ENCODE data around the gene DUSP8. TPM values are rescaled to one million over a fixed set of nuclear protein-coding genes. Genes with fewer than 3 reads are reported as not detected.
A peak's percentile ranks its signal among the peaks of the same experiment; 100 is the strongest.

The DUSP8 gene
- total RNA-seq, 2 experiments from 2014 or later, result 83.9 to 91.2 TPM

- no peaks in the 10 kb centered on the region for H3K36me3 ChIP-seq (ENCODE audit: insufficient read depth, low read length)
- no peaks in the 10 kb centered on the region for H3K9me3 Mint-ChIP-seq
- H3K36me3 Mint-ChIP-seq (ENCODE audit: low read depth), result peaks cover 6% of the 10 kb centered on the region
- H3K27me3 ChIP-seq (ENCODE audit: control insufficient read depth in 1 of 2, insufficient read depth in 2 of 2, low read length in 2 of 2), result no peaks in the 10 kb centered on the region
- peak in 2 of 14 experiments; percentile 19 to 31 for DNase-seq
- ATAC-seq (ENCODE audit: poor library complexity), result no peak
- H3K9me3 ChIP-seq (ENCODE audit: control insufficient read depth in 1 of 2, insufficient read depth in 1 of 2, low read length in 2 of 2), result no peaks in the 10 kb centered on the region
- H3K27ac ChIP-seq (ENCODE audit: low read depth in 1 of 2, low read length in 2 of 2), result no peak overlapping the region
- intact Hi-C loops (cut with DNase I, micrococcal nuclease), result no loop called here
- no peak overlapping the region for H3K4me3 ChIP-seq (ENCODE audit: low read length)
- TF ChIP-seq CTCF (IDR thresholded peaks at IDR 0.05), result no peak
- CTCF ChIA-PET, result interaction anchor here (2.8 kb wide), 1 partner anchor 8 kb away, joined by 18 read pairs; no protein-coding TSS in a partner anchor
- POLR2A ChIA-PET, result no interaction called here
- H3K27ac Mint-ChIP-seq, result peak overlapping the region; percentile 28
- H3K4me1 ChIP-seq (ENCODE audit: insufficient read depth, low read length), result peaks cover 28% of the 10 kb centered on the region
- H3K4me3 Mint-ChIP-seq, result peak overlapping the region; percentile 62
- H3K4me1 Mint-ChIP-seq (ENCODE audit: low read depth), result peaks cover 15% of the 10 kb centered on the region
- H3K27me3 Mint-ChIP-seq, result no peaks in the 10 kb centered on the region
Measured at GRCh38 chr11:1566381-1567051, 5.6 kb downstream of the DUSP8 start.

- CTCF ChIA-PET, result interaction anchor here (2.8 kb wide), 1 partner anchor 9 kb away, joined by 18 read pairs; no protein-coding TSS in a partner anchor
- H3K4me1 ChIP-seq (ENCODE audit: insufficient read depth, low read length), result peaks cover 21% of the 10 kb centered on the region
- no peaks in the 10 kb centered on the region for H3K9me3 ChIP-seq (ENCODE audit: control insufficient read depth in 1 of 2, insufficient read depth in 1 of 2, low read length in 2 of 2)
- DNase-seq (peak in 1 of 14 experiments; percentile 2), ATAC-seq (ENCODE audit: poor library complexity) (no peak)
- POLR2A ChIA-PET, result no interaction called here
- TF ChIP-seq CTCF (IDR thresholded peaks at IDR 0.05), result no peak
- no peaks in the 10 kb centered on the region for H3K27me3 ChIP-seq (ENCODE audit: control insufficient read depth in 1 of 2, insufficient read depth in 2 of 2, low read length in 2 of 2)
- no peak overlapping the region for H3K27ac ChIP-seq (ENCODE audit: low read depth in 1 of 2, low read length in 2 of 2)
- no peaks in the 10 kb centered on the region for H3K9me3 Mint-ChIP-seq
- peaks cover 14% of the 10 kb centered on the region for H3K4me1 Mint-ChIP-seq (ENCODE audit: low read depth)
- no peaks in the 10 kb centered on the region for H3K36me3 ChIP-seq (ENCODE audit: insufficient read depth, low read length)
- intact Hi-C loops (cut with DNase I, micrococcal nuclease), result no loop called here
- H3K4me3 Mint-ChIP-seq, result no peak overlapping the region
- H3K27ac Mint-ChIP-seq, result no peak overlapping the region
- no peaks in the 10 kb centered on the region for H3K27me3 Mint-ChIP-seq
- H3K36me3 Mint-ChIP-seq (ENCODE audit: low read depth), result peaks cover 6% of the 10 kb centered on the region
- H3K4me3 ChIP-seq (ENCODE audit: low read length), result no peak overlapping the region
Measured at GRCh38 chr11:1565904-1566247, 6.2 kb downstream of the DUSP8 start.

- Histone ChIP-seq H3K36me3 (ENCODE audit: insufficient read depth, low read length) (no peaks in the 10 kb centered on the region), H3K27me3 (ENCODE audit: control insufficient read depth in 1 of 2, insufficient read depth in 2 of 2, low read length in 2 of 2) (no peaks in the 10 kb centered on the region), H3K27ac (ENCODE audit: low read depth in 1 of 2, low read length in 2 of 2) (no peak overlapping the region), H3K9me3 (ENCODE audit: control insufficient read depth in 1 of 2, insufficient read depth in 1 of 2, low read length in 2 of 2) (no peaks in the 10 kb centered on the region), H3K4me3 (ENCODE audit: low read length) (no peak overlapping the region), H3K4me1 (ENCODE audit: insufficient read depth, low read length) (peaks cover 16% of the 10 kb centered on the region)
- intact Hi-C loops (cut with DNase I, micrococcal nuclease), result no loop called here
- Mint-ChIP-seq H3K4me3 (no peak overlapping the region), H3K9me3 (no peaks in the 10 kb centered on the region), H3K27me3 (no peaks in the 10 kb centered on the region), H3K27ac (no peak overlapping the region), H3K36me3 (ENCODE audit: low read depth) (peaks cover 6% of the 10 kb centered on the region), H3K4me1 (ENCODE audit: low read depth) (peaks cover 9% of the 10 kb centered on the region)
- ATAC-seq (ENCODE audit: poor library complexity), result no peak
- TF ChIP-seq CTCF (IDR thresholded peaks at IDR 0.05), result no peak
- ChIA-PET CTCF (interaction anchor here (1.5 to 2.8 kb wide), 2 partner anchors 9 to 18 kb away, joined by 5 to 18 read pairs; no protein-coding TSS in a partner anchor), POLR2A (no interaction called here)
- DNase-seq, result peak in 3 of 14 experiments; percentile 6 to 30 (median 27)
Measured at GRCh38 chr11:1565173-1565903, 6.7 kb downstream of the DUSP8 start.
